Progenitor cell of endocrine pancreas (in vitro differentiated cells): ENCODE data around the gene SIRT7. TPM values are rescaled to one million over a fixed set of nuclear protein-coding genes. Genes with fewer than 3 reads are reported as not detected.

Experiments used
- DNase-seq: peaks from one replicate; pipeline ENCODE4 v3.0.0; 2021; ENCODE audit warnings: low spot score; ENCODE audit not compliant: unreplicated experiment
- H3K27ac Mint-ChIP-seq: 2 replicates; pipeline ENCODE4 v1.8.0; 2021; ENCODE audit warnings: mild to moderate bottlenecking, moderate library complexity, mixed read lengths
- H3K27me3 Mint-ChIP-seq: 2 replicates; pipeline ENCODE4 v1.8.0; 2021; ENCODE audit warnings: mixed read lengths
- H3K36me3 Mint-ChIP-seq: 2 replicates; pipeline ENCODE4 v1.8.0; 2022; ENCODE audit warnings: mixed read lengths; ENCODE audit not compliant: insufficient read depth
- H3K4me1 Mint-ChIP-seq: 2 replicates; pipeline ENCODE4 v1.8.0; 2021; ENCODE audit warnings: low read depth, mixed read lengths
- H3K4me3 Mint-ChIP-seq: 2 replicates; pipeline ENCODE4 v1.8.0; 2021; ENCODE audit warnings: low read depth, mild to moderate bottlenecking, moderate library complexity, mixed read lengths
- H3K9me3 Mint-ChIP-seq: 2 replicates; pipeline ENCODE4 v1.8.0; 2021; ENCODE audit warnings: low read depth, mixed read lengths
- total RNA-seq: library from RNA; stranded (reverse); gene quantifications from 2 replicates; pipeline ENCODE4 v1.2.1, GENCODE V29; 2021
- TF ChIP-seq, protein P1 (sequence below): fragments of 200-600 bp; sonication (generic); IDR thresholded peaks from one replicate; pipeline ENCODE4 v1.5.0; 2021; ENCODE audit warnings: antibody characterized with exemption, mild to moderate bottlenecking; ENCODE audit not compliant: unreplicated experiment

Gene SIRT7
- total RNA-seq, 1 donor from 2014 or later: 34.0 TPM

- no peaks in the 10 kb centered on the region for H3K9me3 Mint-ChIP-seq
- no peak overlapping the region for H3K27ac Mint-ChIP-seq
- no peaks in the 10 kb centered on the region for H3K27me3 Mint-ChIP-seq
- H3K4me1 Mint-ChIP-seq: peaks cover 14% of the 10 kb centered on the region
- peaks cover 19% of the 10 kb centered on the region for H3K36me3 Mint-ChIP-seq
- H3K4me3 Mint-ChIP-seq: peak overlapping the region; percentile 75
- no peak for DNase-seq
- TF ChIP-seq, protein P1, sequence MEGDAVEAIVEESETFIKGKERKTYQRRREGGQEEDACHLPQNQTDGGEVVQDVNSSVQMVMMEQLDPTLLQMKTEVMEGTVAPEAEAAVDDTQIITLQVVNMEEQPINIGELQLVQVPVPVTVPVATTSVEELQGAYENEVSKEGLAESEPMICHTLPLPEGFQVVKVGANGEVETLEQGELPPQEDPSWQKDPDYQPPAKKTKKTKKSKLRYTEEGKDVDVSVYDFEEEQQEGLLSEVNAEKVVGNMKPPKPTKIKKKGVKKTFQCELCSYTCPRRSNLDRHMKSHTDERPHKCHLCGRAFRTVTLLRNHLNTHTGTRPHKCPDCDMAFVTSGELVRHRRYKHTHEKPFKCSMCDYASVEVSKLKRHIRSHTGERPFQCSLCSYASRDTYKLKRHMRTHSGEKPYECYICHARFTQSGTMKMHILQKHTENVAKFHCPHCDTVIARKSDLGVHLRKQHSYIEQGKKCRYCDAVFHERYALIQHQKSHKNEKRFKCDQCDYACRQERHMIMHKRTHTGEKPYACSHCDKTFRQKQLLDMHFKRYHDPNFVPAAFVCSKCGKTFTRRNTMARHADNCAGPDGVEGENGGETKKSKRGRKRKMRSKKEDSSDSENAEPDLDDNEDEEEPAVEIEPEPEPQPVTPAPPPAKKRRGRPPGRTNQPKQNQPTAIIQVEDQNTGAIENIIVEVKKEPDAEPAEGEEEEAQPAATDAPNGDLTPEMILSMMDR: no peak
Measured at GRCh38 chr17:81916234-81917001, 1.6 kb downstream of the SIRT7 start.

GRCh38 chr17:81915331-81915730 lies 2.6 kb downstream of the SIRT7 start:
- no peaks in the 10 kb centered on the region for H3K9me3 Mint-ChIP-seq
- no peak overlapping the region for H3K27ac Mint-ChIP-seq
- H3K27me3 Mint-ChIP-seq: no peaks in the 10 kb centered on the region
- peaks cover 15% of the 10 kb centered on the region for H3K36me3 Mint-ChIP-seq
- TF ChIP-seq, protein P1: no peak
- no peak for DNase-seq
- peaks cover 14% of the 10 kb centered on the region for H3K4me1 Mint-ChIP-seq
- H3K4me3 Mint-ChIP-seq: peak overlapping the region; percentile 51

GRCh38 chr17:81914103-81914850 lies 3.7 kb downstream of the SIRT7 start:
- no peaks in the 10 kb centered on the region for H3K27me3 Mint-ChIP-seq
- peaks cover 13% of the 10 kb centered on the region for H3K36me3 Mint-ChIP-seq
- no peak for DNase-seq
- peaks cover 23% of the 10 kb centered on the region for H3K4me1 Mint-ChIP-seq
- H3K9me3 Mint-ChIP-seq: no peaks in the 10 kb centered on the region
- no peak overlapping the region for H3K27ac Mint-ChIP-seq
- no peak overlapping the region for H3K4me3 Mint-ChIP-seq
- TF ChIP-seq, protein P1: no peak

DNA sequence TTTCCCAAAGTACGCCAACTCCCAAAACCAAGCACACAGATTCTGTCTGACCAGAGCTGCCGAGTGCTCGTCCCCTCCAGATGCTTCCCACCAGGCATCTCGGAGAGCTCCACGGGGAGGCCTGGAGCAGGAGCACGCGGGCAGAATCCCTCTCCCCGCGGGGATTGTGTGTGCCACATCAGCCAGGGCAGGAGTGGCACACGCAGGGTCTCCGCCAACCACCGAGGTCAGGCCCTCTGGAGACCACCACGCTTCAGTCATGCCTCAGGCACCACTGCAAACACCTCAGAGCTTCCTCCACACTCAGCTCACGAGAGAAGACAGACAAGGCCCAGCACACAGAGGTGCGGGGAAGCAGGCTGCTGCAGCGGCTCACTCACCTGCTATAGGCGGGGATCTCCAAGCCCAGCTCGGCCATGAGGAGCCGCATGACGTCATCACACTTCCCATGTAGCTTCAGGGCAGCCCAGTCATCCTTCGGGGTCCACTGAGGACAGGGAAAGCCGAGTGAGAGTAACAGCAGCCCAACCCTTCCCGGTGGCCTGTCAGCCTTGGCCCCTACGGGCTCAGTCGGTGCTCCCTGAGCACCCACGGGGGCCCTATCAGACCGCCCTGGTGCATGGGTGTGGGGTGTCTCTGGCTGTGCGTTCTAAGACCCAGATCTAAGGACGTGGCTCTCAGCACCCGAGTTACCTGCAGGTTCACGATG lies 4.4 kb downstream of the SIRT7 start:
- H3K27ac Mint-ChIP-seq: no peak overlapping the region
- TF ChIP-seq, protein P1: no peak
- H3K36me3 Mint-ChIP-seq: peaks cover 11% of the 10 kb centered on the region

More for the DNA sequence above, 4.4 kb downstream of the SIRT7 start:
- H3K4me1 Mint-ChIP-seq: peaks cover 22% of the 10 kb centered on the region
- H3K4me3 Mint-ChIP-seq: no peak overlapping the region
- H3K27me3 Mint-ChIP-seq: no peaks in the 10 kb centered on the region
- H3K9me3 Mint-ChIP-seq: no peaks in the 10 kb centered on the region
- DNase-seq: no peak
